ENCODE data around the gene LGALS8. TPM values are rescaled to one million over a fixed set of nuclear protein-coding genes. Genes with fewer than 3 reads are reported as not detected.

The LGALS8 gene
- total RNA-seq, 1 experiment from 2014 or later: 30.7 TPM

DNA sequence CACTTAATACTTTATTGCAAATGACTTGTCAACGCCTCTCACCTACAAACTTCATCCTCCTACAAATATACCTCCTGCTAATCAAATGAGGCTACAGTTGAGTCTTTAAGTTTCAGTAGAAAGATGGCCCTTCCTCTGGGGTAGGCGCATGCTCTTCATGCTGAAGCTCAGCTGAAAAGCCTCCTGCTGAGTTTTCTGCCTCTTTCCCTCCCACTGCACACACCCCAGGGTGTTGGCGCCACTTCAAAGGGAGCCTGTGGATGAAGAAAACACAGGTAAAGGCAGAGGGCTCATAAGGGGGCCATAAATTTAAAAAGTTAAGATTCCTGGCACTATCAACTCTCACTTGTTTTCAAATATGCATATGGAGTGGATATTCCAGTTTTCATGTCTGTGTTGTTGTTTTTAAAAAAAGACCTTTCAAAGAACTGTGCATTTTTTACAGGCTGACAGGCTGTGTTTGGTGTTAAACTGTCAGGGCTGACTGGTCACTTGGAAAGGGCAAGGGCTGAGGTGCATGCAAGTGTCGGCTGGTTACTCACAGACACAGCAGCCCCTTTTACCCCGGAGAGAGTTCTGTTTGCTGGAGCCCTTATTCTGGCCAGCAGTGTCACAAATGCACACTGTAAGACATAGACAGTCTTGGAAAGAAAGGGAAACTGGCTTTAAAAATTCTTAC, 42.9 kb upstream of the LGALS8 start:
- ChIA-PET RAD21 (ENCODE audit: low non-redundant PET in 1 of 2, low total read pairs in 2 of 2, uncharacterized antibody in 2 of 2, unreplicated experiment in 2 of 2) (no interaction called here), CTCF (no interaction called here), POLR2A (no interaction called here)
- no peaks in the 10 kb centered on the region for H3K36me3 ChIP-seq (ENCODE audit: control insufficient read depth in 1 of 2, insufficient read depth in 2 of 2, low read length in 2 of 2)
- H2AFZ ChIP-seq (ENCODE audit: low read depth, low read length, poor library complexity, severe bottlenecking): peak overlapping the region; percentile 25
- no TSS peak for BruUV-seq (replicated peaks)
- H3K4me2 ChIP-seq (ENCODE audit: low read length): peak overlapping the region; percentile 41
- H3K9me2 ChIP-seq (ENCODE audit: insufficient read depth): no peaks in the 10 kb centered on the region
- no peak overlapping the region for H3K27ac ChIP-seq (ENCODE audit: low read depth, low read length)
- no peaks in the 10 kb centered on the region for H3K79me2 ChIP-seq (ENCODE audit: insufficient read depth, low read length)
- intact Hi-C loops (cut with micrococcal nuclease): no loop called here
- no peaks in the 10 kb centered on the region; the same call in 1 of the 2 replicates for H3K27me3 ChIP-seq (ENCODE audit: insufficient read depth, low read length)
- peak; percentile 88 for ATAC-seq
- H3K9me3 ChIP-seq (ENCODE audit: control insufficient read depth in 1 of 2, insufficient read depth in 1 of 2, low read depth in 1 of 2, low read length in 2 of 2): no peaks in the 10 kb centered on the region
- no peak overlapping the region for H3K9ac ChIP-seq (ENCODE audit: low read length)
- TF ChIP-seq TCF7L2 (IDR thresholded peaks at IDR 0.05; ENCODE audit: borderline replicate concordance, extremely low read depth, insufficient read depth, insufficient read length) (peak; percentile 83), JUND (IDR thresholded peaks at IDR 0.05) (no peak)
- TF ChIP-seq, protein P1, sequence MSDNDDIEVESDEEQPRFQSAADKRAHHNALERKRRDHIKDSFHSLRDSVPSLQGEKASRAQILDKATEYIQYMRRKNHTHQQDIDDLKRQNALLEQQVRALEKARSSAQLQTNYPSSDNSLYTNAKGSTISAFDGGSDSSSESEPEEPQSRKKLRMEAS (IDR thresholded peaks at IDR 0.05): 0 out of 2 replicates have a peak, but pooled peaks have one; percentile 13
- no peak overlapping the region for H3K4me3 ChIP-seq (replicated peaks in 1 of 2; ENCODE audit: low read depth in 1 of 2, low read length in 2 of 2)
- no peaks in the 10 kb centered on the region for H4K20me1 ChIP-seq (ENCODE audit: insufficient read depth)
- peaks cover 11 to 15% of the 10 kb centered on the region in 2 experiments; a peak in 3 of 4 replicates for H3K4me1 ChIP-seq (ENCODE audit: control insufficient read depth in 1 of 2, insufficient read depth in 2 of 2, low read length in 2 of 2)
- DNase-seq (ENCODE audit: low read depth, low spot score): no peak

DNA sequence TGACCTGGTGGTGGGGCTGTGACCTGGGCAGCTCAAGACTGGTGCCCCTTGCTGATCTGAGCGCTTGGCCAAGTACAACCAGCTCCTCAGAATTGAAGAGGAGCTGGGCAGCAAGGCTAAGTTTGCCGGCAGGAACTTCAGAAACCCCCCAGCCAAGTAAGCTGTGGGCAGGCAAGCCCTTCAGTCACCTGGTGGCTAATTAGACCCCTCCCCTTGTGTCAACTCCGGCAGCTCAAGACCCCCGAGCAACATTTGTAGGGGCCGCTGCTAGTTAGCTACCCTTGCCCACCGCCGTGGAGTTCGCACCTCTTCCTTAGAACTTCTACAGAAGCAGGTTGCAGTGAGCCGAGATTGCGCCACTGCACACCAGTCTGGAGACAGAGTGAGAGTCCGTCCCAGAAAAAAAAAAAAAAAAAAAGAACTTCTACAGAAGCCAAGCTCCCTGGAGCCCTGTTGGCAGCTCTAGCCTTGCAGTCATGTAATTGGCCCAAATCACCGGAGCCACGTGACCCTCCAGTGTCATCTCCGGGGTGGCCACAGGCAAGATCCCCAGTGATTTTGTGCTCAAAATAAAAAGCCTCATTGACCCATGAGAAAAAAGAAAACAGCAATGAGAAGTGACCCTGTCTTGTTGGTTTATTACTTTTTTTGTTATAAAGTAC, 39.3 kb upstream of the LGALS8 start:
- Histone ChIP-seq H3K9me3 (ENCODE audit: control insufficient read depth in 1 of 2, insufficient read depth in 1 of 2, low read depth in 1 of 2, low read length in 2 of 2) (no peaks in the 10 kb centered on the region), H3K9me2 (ENCODE audit: insufficient read depth) (no peaks in the 10 kb centered on the region), H4K20me1 (ENCODE audit: insufficient read depth) (no peaks in the 10 kb centered on the region), H2AFZ (ENCODE audit: low read depth, low read length, poor library complexity, severe bottlenecking) (no peak overlapping the region), H3K36me3 (ENCODE audit: control insufficient read depth in 1 of 2, insufficient read depth in 2 of 2, low read length in 2 of 2) (no peaks in the 10 kb centered on the region), H3K9ac (ENCODE audit: low read length) (no peak overlapping the region), H3K27ac (ENCODE audit: low read depth, low read length) (no peak overlapping the region), H3K79me2 (ENCODE audit: insufficient read depth, low read length) (no peaks in the 10 kb centered on the region), H3K27me3 (ENCODE audit: insufficient read depth, low read length) (no peaks in the 10 kb centered on the region; the same call in 1 of the 2 replicates), H3K4me2 (ENCODE audit: low read length) (no peak overlapping the region), H3K4me3 (replicated peaks in 1 of 2; ENCODE audit: low read depth in 1 of 2, low read length in 2 of 2) (no peak overlapping the region), H3K4me1 (ENCODE audit: control insufficient read depth in 1 of 2, insufficient read depth in 2 of 2, low read length in 2 of 2) (peaks cover 11 to 15% of the 10 kb centered on the region in 2 experiments; a peak in 3 of 4 replicates)
- intact Hi-C loops (cut with micrococcal nuclease): no loop called here
- ChIA-PET POLR2A (no interaction called here), RAD21 (ENCODE audit: low non-redundant PET in 1 of 2, low total read pairs in 2 of 2, uncharacterized antibody in 2 of 2, unreplicated experiment in 2 of 2) (no interaction called here), CTCF (no interaction called here)
- ATAC-seq (no peak), DNase-seq (ENCODE audit: low read depth, low spot score) (no peak)
- BruUV-seq (replicated peaks): no TSS peak
- TF ChIP-seq ZFX (IDR thresholded peaks at IDR 0.05): no peak
- TF ChIP-seq ELF1 (IDR thresholded peaks at IDR 0.05; ENCODE audit: borderline replicate concordance, low read depth): no peak
- no peak for TF ChIP-seq POLR2A (IDR thresholded peaks at IDR 0.05; ENCODE audit: borderline replicate concordance, extremely low read depth, insufficient read depth, insufficient read length)
- no peak for TF ChIP-seq FOSL1 (IDR thresholded peaks at IDR 0.05; ENCODE audit: low read depth)
- no peak for TF ChIP-seq ATF3 (IDR thresholded peaks at IDR 0.05)
- TF ChIP-seq YY1 (IDR thresholded peaks at IDR 0.05; ENCODE audit: extremely low read depth, insufficient replicate concordance, low read depth, low read length): no peak
- no peak for TF ChIP-seq ZBTB33 (IDR thresholded peaks at IDR 0.05; ENCODE audit: extremely low read depth, insufficient replicate concordance, low read length)
- TF ChIP-seq POLR2AphosphoS5 (IDR thresholded peaks at IDR 0.05; ENCODE audit: low read depth, low read length): no peak
- TF ChIP-seq RAD21 (IDR thresholded peaks at IDR 0.05; ENCODE audit: low read depth): no peak
- TF ChIP-seq TCF7L2 (IDR thresholded peaks at IDR 0.05; ENCODE audit: borderline replicate concordance, extremely low read depth, insufficient read depth, insufficient read length): no peak
- no peak for TF ChIP-seq ZNF274 (IDR thresholded peaks at IDR 0.05; ENCODE audit: low read depth, low read length)
- TF ChIP-seq EGR1 (IDR thresholded peaks at IDR 0.05; ENCODE audit: low read depth): no peak
- TF ChIP-seq SP1 (IDR thresholded peaks at IDR 0.05; ENCODE audit: low read depth): no peak
- TF ChIP-seq EZH2 (IDR thresholded peaks at IDR 0.05): no peak
- no peak for TF ChIP-seq JUND (IDR thresholded peaks at IDR 0.05)
- TF ChIP-seq SIN3A (IDR thresholded peaks at IDR 0.05; ENCODE audit: low read depth): no peak
- TF ChIP-seq, protein P1 (IDR thresholded peaks at IDR 0.05): no peak
